Adrenal gland (tissue), 5 donors: ENCODE data around the gene TSPAN9.

ENCODE experiments used
- CTCF ChIP-seq, 6 experiments: fragments of 450-650 bp in 4 of 6; fragments of 200-600 bp in 2 of 6; sonication (generic) in 1 of 6; IDR thresholded peaks; 1 replicate in 5 of 6; 2 replicates in 1 of 6; pipeline versions ENCODE4 v1.5.1 to v1.8.0; 2016 to 2021; ENCODE audit warnings: antibody characterized with exemption in 6 of 6, mild to moderate bottlenecking in 2 of 6, moderate library complexity in 1 of 6
- POLR2A ChIP-seq, 2 donors: fragments of 450-650 bp; IDR thresholded peaks; one replicate each; pipeline ENCODE4 v1.6.1; 2017; ENCODE audit warnings: antibody characterized with exemption in 2 of 2, mild to moderate bottlenecking in 2 of 2, moderate library complexity in 1 of 2
- donor health status: DM: no; HTN: no; CAD: no.

- TF ChIP-seq CTCF (IDR thresholded peaks at IDR 0.05) (no peak), POLR2A (IDR thresholded peaks at IDR 0.05) (no peak)
These were observed 218.6 kb downstream of the TSPAN9 start for GRCh38 chr12:3295646-3296408.
